K562 (cell line): ENCODE results near the gene SMIM3. TPM values are rescaled to one million over a fixed set of nuclear protein-coding genes. Genes with fewer than 3 reads are reported as not detected.
A peak's percentile ranks its signal among the peaks of the same experiment; 100 is the strongest.

ENCODE experiments used
- AFF4 ChIP-seq: sonication (generic); formaldehyde crosslinking; IDR thresholded peaks from 2 replicates; pipeline ENCODE4 v1.8.0; 2023; ENCODE audit warnings: mild to moderate bottlenecking, missing genetic modification reagents
- FOXA1 ChIP-seq: fragments of 450-650 bp; IDR thresholded peaks from 2 replicates; pipeline ENCODE4 v1.6.1; 2016; ENCODE audit warnings: mild to moderate bottlenecking, borderline replicate concordance
- FOXM1 ChIP-seq, 2 experiments: fragments of 450-650 bp in 1 of 2; sonication (generic) in 1 of 2; formaldehyde crosslinking in 1 of 2; IDR thresholded peaks; 2 replicates each; pipeline versions ENCODE4 v1.6.1 to v1.9.0; 2017 to 2022; ENCODE audit warnings: low read depth in 2 of 2, mild to moderate bottlenecking in 2 of 2, missing genetic modification reagents in 1 of 2, moderate library complexity in 1 of 2
- GMEB1 ChIP-seq: fragments of 250-450 bp; sonication (Bioruptor Pico); IDR thresholded peaks from 2 replicates; pipeline ENCODE4 v1.4.0; 2020; ENCODE audit warnings: mild to moderate bottlenecking
- MGA ChIP-seq: fragments of 450-650 bp; IDR thresholded peaks from 2 replicates; pipeline ENCODE4 v1.6.1; 2016; ENCODE audit warnings: mild to moderate bottlenecking, moderate library complexity
- NCOA6 ChIP-seq: fragments of 450-650 bp; IDR thresholded peaks from 2 replicates; pipeline ENCODE4 v1.6.1; 2017; ENCODE audit warnings: mild to moderate bottlenecking
- RFX5 ChIP-seq: IDR thresholded peaks from 2 replicates; pipeline ENCODE4 v1.6.1; 2011; ENCODE audit warnings: low read depth, mild to moderate bottlenecking, improper control_type of control experiment, low read length
- polyA plus RNA-seq, 8 experiments: library from polyadenylated mRNA; depleted of rRNA in 4 of 8; stranded (reverse) in 5 of 8; unstranded in 3 of 8; fragments of >200 nt; fragmentation: Nextera tagmentation in 2 of 8; fragmentation: Illumina TruSeq in 1 of 8; extraction: Ambion mirVana in 2 of 8; extraction: Trizol in 1 of 8; gene quantifications; 2 replicates each; pipeline versions ENCODE4 v1.2.1 to v1.2.3, GENCODE V29; 2011 to 2014; ENCODE audit warnings: inconsistent platforms in 1 of 8, missing spikeins in 1 of 8
- total RNA-seq, 7 experiments: library from RNA; depleted of rRNA in 6 of 7; stranded (reverse); fragments of >200 nt in 6 of 7; fragmentation: Illumina TruSeq in 2 of 7; extraction: Trizol in 2 of 7; gene quantifications; 2 replicates each; pipeline versions ENCODE4 v1.2.1 to v1.2.3, GENCODE V29; 2011 to 2021; ENCODE audit warnings: low replicate concordance in 1 of 7

The SMIM3 gene
- total and polyA plus RNA-seq, 9 of the 15 experiments (the other 6 are each of a cell fraction or from before 2014, with no cell fraction given) = 4.1 to 27.7 (median 13.6) TPM

- TF ChIP-seq MGA (peak; percentile 95), FOXA1 (no peak), NCOA6 (peak; percentile 83), AFF4 (CRISPR knock-in tag) (peak; percentile 74; the same call in 1 of the 2 replicates), GMEB1 (CRISPR knock-in tag) (peak; percentile 89), RFX5 (no peak), FOXM1 (IDR thresholded peaks at IDR 0.05; ENCODE audit: low read depth) (no peak), FOXM1 (CRISPR knock-in tag; IDR thresholded peaks at IDR 0.05; ENCODE audit: low read depth) (no peak)
Measured at GRCh38 chr5:150758531-150759333, 19.8 kb upstream of the SMIM3 start, which contains the start of gene DCTN4 (continued).
